Fibroblast of upper back skin (primary cell): ENCODE measurements around the gene PARD3.
"Not testable (repeated sequence)": the region's sequence is repeated elsewhere in the genome, so short reads cannot be mapped to it uniquely, and the experiment has no call there.

ENCODE experiments used
- DNase-seq: peaks from one replicate; pipeline ENCODE4 v3.0.0-alpha.2; 2013

Gene PARD3

GRCh38 chr10:34080485-34081346, 734.4 kb downstream of the PARD3 start:
- DNase-seq: no peak

GRCh38 chr10:34079702-34080484, 735.2 kb downstream of the PARD3 start:
- DNase-seq: no peak

DNA sequence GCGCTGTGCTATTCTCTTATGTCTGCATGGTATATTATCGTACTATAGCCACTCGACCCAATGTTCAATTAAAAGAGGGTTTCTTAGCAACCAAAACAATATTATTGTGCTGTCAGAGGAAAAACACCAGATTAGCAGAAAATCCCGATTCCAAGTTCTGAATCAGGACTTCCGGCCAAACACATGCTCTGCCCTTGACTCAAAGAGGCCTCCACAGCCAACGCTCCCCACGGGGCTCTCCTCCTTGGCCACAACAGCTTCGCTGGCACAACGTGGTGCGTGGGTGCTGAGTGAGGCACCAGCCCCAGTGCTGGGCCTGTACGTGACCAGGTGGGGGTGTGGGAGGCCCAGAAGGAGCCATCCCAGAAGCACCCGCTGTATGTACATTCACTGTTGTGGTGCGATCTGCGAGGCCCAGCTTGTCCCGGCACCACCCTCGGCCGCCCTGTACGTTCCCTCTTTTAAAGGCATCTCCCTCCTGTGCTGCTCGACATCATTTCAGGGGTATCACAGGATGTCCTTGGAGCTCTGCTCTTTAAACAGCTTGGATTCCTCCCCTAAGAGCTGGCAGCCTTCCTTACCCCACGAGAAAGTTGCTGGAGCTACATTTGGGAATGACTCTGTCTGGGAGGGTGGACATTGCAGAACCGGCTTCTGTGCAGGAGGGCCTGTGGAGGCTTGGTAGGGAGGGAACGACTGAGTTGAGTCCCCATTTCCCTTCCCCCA, 736.2 kb downstream of the PARD3 start:
- DNase-seq: no peak

GRCh38 chr10:34078017-34078744, 736.9 kb downstream of the PARD3 start:
- no peak for DNase-seq

DNA sequence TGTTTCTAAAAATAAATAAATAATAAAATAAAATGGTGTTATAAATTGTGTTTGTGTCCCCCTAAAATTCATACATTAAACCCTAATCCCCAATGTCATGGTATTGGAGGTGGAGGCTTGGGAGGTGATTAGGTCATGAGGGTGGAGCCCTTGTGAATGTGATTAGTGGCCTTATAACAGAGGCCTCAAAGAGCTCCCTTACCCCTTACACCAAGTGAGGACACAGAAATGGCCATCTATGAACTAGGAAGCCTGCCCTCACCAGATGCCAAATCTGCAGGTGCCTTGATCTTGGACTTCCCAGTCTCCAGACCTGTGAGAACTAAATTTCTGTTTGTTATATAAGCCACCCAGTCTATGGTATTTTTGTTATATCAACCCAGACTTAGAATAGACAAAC, 738.7 kb downstream of the PARD3 start:
- no peak for DNase-seq

DNA sequence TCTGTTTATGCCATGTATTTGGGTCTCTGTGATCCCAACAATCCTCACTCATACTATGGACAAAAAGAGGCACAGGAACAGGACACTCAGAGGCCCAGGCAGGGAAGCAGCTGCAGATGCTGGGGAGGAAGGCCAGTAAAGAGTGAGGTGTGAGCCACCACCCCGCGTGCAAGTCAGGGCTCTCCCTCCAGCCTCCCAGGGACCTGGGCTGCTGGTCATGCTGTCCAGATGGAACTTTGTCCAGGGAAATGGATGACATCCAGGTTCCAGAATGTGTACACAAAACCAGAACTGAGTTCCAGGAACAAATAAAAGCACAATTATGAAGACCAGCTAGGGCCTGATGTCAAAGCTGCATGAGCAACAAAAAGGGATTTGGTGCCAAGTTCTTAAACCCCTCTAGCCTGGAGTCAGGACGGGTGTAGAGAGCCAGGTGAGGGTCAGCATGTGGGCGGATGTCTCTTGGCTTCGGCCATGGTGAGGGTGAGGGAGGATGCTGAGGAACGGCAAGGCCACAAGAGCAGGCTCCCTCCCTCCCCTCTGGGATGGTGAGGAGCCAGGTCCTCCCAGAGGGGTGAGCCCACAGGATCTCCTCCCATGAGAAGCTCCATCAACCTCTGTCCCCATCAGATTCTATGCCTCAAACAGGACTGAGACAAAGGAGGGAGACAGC, 739.7 kb downstream of the PARD3 start:
- no peak for DNase-seq

- DNase-seq: no peak
Measured at GRCh38 chr10:34074051-34074450, 741.0 kb downstream of the PARD3 start.

- not testable (repeated sequence) for DNase-seq
Measured at GRCh38 chr10:34067741-34068140, 747.4 kb downstream of the PARD3 start.

DNA sequence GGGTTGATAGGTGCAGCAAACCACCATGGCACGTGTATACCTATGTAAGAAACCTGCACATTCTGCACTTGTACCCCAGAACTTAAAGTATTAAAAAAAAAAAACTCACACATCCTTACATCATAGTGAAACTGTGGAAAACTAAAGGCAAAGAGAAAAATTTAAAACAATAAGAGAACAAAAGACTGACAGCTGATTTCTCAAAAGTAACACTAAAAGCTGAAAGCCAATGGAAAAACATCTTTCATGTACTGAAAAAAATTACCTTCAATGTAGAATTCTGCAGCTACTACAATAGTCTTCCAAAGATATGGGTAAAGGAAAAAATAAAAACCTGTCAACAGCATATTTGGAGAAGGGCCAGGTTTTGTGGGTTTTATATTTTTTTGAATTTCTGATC, 751.5 kb downstream of the PARD3 start:
- DNase-seq: no peak

DNA sequence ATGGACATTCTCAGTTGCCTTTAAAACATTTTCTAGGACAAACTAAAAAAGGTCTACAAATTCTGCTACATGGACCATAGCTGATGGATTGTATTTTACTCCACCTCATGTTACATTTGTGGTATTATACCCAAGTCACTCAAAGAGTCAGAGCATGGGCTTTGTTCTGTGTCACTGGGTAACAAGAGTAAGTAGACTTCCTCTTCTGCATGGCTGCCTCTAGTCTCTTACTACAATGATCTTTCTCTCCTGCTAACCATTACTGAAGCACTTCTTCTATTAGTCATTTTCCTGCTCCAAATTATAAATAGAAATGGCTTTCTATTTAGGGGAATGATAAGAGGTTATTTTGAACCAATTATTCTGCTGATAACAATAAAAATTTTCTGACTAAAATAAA, 753.3 kb downstream of the PARD3 start:
- no peak for DNase-seq
